GM18873 (cell line): ENCODE data around the gene CASP10.

ENCODE experiments used
- ATAC-seq: cut with Tn5 transposase; IDR thresholded peaks from one replicate; pipeline ENCODE4 v1.9.1; 2021; ENCODE audit warnings: mild to moderate bottlenecking, moderate library complexity, moderate number of reproducible peaks; ENCODE audit not compliant: unreplicated experiment, low FRiP score

The CASP10 gene

GRCh38 chr2:201257381-201257955, 74.5 kb downstream of the CASP10 start:
- ATAC-seq, result peak; percentile 51

- ATAC-seq, result peak; percentile 81
These were observed 75.2 kb downstream of the CASP10 start for GRCh38 chr2:201257956-201258665.

- peak; percentile 11 for ATAC-seq
These were observed 76.0 kb downstream of the CASP10 start for GRCh38 chr2:201258666-201259615.

GRCh38 chr2:201260302-201260800, 77.4 kb downstream of the CASP10 start, which contains the start of gene CASP8:
TSS of gene CASP8 (plus strand) at chr2:201260536. CDS start at chr2:201266487, 5,951 bp downstream.
- no peak for ATAC-seq

GRCh38 chr2:201261471-201261870, 78.5 kb downstream of the CASP10 start:
- no peak for ATAC-seq

GRCh38 chr2:201261906-201262305, 79.0 kb downstream of the CASP10 start:
- no peak for ATAC-seq

GRCh38 chr2:201262718-201263117, 79.8 kb downstream of the CASP10 start:
- no peak for ATAC-seq

- no peak for ATAC-seq
These were observed 80.8 kb downstream of the CASP10 start for GRCh38 chr2:201263779-201264178.

- ATAC-seq, result no peak
These were observed 81.7 kb downstream of the CASP10 start for GRCh38 chr2:201264472-201265173.

GRCh38 chr2:201266629-201267028, 83.7 kb downstream of the CASP10 start:
- no peak for ATAC-seq

GRCh38 chr2:201267278-201268030, 84.5 kb downstream of the CASP10 start:
- no peak for ATAC-seq

- ATAC-seq, result no peak
These were observed 86.8 kb downstream of the CASP10 start for GRCh38 chr2:201269764-201270163.

GRCh38 chr2:201270293-201271001, 87.5 kb downstream of the CASP10 start:
- no peak for ATAC-seq

- ATAC-seq, result no peak
These were observed 89.0 kb downstream of the CASP10 start for GRCh38 chr2:201271917-201272316.

- ATAC-seq, result no peak
These were observed 90.5 kb downstream of the CASP10 start for GRCh38 chr2:201273330-201273983.

GRCh38 chr2:201275069-201275468, 92.1 kb downstream of the CASP10 start:
- no peak for ATAC-seq

GRCh38 chr2:201275990-201276389, 93.0 kb downstream of the CASP10 start:
- no peak for ATAC-seq

GRCh38 chr2:201276511-201276910, 93.6 kb downstream of the CASP10 start:
- no peak for ATAC-seq
